HG03097 (cell line): ENCODE results near the gene TPPP.

Experiments
- ATAC-seq: cut with Tn5 transposase; IDR thresholded peaks from one replicate; pipeline ENCODE4 v1.9.1; 2021; ENCODE audit not compliant: unreplicated experiment, low FRiP score

Gene TPPP

DNA sequence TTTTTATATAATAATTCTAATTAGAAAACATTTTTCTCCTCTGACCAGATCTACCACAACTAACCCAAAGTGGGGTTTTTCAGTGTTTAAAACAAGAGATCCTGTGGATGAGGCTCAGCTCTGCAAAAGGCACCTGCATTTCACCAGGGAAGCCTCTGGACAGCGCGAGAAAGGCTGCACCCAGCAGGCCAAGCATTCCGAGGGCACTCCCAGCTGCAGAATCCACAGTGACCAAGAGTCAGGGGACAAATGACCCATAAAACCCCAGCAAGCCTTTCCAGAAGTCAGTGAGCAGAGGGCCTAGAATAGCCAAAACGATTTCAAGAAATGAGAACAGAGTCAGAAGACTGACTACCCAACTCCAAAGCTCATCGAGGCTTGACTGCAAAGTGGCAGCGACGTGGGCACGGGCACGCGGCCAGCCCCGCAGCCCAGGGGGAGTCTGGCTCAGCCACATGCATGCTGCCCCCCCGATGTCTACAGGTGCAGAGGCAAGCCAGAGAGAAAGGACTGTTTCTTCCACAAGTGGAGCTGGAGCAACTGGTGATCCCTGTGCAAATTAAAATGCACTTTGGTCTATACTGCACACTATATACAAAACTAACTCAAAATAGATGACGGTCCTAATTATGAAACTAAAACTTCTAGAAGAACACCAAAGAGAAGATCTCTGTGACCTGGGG, 26.2 kb downstream of the TPPP start:
- ATAC-seq, result no peak

DNA sequence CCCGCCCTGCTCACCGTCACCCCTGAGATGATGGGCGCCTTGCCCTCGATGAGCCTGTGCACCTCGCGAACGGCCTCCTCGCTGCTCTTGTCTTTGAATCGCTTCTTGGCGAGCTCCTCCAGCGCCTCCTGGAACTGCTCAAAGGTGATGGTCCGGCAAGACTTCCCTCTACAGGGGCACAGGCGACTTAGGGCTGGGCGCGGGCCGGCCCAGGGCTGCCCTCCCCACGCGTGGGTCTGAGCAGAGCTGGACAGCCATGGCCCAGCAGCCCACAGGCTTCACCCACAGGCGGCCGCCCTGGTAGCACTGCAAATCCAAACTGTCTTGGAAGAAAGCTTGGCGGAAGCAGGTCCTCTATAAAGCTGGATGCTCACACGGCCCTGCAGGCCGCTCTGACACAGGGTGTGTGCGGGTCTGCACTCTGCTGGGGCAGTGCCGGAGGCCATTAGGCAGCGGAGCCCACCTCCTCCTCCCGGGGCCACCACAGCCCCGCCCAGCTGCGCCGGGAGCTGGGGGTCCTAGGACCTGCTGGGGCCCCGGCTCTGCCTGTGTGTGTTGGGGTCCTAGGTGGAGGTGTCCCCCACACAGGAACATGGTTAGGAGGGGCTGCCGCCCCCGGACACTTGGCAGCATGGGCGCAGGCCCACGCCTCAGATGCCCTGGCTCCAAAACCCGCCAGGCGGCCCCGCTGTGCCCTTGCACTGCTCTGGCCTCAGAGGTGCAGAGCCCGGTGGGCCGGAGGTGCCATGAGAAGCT, 27.0 kb downstream of the TPPP start:
- no peak for ATAC-seq

DNA sequence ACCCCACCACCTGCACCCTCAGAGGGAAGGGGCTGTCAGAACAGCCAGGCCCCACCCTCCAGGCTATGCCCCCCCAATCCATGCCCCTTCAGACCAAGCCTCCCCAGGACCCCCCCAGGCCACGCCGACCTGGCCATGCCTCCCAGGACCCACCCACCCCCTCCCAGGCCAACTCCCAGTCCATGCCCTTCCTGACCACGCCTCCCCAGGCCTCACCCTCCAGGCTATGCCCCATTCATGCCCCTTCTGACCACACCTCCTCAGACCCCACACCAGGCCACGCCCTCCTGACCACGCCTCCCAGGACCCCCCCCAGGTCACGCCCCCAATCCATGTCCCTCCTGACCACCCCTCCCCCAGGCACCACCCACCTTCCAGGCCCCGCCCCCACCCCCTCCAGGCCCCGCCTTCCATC, 27.6 kb downstream of the TPPP start:
- no peak for ATAC-seq

DNA sequence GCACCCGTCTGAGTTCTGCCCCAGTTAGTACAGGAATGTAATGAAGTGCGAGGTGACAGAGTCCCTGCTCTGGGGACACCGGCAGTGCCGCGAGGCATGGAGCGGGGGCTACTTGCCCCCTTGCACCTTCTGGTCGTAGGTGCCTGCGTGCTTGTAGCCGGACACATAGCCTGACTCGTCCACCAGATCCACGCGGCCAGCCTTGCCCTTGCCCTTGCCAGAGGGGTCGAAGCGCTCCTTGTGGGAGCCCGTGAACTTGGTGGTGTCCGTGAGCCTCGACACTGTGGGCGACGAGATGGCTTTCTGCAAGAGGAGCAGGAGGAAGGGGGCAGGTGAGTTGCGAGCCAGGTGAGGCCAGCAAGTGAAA, 28.2 kb downstream of the TPPP start:
- no peak for ATAC-seq

DNA sequence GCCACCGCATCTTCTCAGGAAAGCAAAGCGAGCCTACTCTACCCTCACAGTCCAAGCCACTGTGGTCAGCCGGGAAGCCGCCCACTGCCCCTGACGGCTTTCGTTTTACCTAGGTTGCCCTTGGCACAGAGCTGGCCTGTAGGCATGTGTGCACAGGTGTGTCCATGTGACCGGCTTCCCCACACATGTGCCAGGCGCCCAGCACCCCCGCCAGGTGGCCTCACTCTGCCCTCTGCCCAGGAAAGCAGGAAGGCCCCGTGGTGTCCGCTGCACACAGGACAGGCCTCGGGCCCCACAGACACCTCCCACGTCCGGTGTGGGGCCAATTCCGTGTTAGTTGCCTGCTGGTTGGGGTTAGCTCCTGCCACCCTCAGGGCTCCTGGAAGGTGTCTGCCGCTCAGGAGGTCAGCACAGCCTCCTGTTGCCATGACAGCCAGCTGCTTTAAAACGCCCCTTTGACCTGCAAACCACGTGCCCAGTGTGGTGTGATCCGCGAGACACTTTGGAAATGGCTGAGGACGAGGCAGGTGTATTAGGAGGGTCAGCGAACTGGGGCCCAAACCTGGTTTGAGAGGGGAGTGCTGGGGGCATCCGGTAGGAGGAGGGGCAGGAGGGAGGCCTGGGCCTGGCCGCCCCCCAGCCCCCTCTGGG, 28.7 kb downstream of the TPPP start:
- ATAC-seq, result no peak

DNA sequence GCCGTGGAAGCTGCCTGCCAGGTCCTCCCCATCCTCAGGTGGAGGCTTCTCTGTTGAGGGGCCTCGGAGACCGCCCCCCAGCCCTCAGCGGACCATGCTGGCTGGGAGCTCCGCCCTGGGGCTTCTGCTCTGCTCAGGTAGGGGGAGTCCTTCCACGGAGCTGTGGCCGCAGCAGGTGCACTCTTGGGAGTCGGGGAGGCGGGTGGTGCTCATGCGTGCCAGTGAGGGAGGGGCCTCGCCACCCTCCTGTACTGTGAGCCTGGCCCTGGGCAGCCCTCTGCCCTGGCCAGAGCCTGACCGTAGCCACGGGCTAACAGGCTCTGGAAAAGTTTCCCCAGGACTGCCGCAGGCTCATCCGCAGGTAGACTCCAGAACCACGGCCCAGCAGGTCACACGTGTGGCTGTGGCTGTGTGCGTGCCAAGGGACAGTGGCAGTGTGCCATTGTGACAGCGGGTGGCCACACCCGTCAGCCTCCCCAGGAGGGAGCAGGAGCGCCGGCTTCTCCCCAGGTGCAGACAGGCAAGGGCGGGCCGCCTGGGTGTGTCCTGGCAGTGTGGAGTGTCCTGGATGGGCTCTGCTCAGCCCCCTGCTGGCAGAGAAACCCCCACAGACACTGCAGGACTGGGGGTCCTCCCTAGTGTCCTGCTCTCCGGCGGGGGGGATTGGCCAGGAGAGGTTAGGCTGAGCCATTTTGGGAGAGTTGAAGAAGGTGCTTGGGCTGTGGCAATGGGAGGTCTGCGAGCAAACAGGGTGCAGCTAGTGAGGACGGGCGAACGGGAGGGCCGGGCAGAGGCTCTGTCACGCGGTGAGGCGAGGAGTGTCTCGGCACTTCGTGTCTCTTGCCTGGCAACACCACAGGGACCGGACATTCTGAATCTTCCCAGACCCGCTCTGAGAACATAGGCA, 29.5 kb downstream of the TPPP start:
- no peak for ATAC-seq

DNA sequence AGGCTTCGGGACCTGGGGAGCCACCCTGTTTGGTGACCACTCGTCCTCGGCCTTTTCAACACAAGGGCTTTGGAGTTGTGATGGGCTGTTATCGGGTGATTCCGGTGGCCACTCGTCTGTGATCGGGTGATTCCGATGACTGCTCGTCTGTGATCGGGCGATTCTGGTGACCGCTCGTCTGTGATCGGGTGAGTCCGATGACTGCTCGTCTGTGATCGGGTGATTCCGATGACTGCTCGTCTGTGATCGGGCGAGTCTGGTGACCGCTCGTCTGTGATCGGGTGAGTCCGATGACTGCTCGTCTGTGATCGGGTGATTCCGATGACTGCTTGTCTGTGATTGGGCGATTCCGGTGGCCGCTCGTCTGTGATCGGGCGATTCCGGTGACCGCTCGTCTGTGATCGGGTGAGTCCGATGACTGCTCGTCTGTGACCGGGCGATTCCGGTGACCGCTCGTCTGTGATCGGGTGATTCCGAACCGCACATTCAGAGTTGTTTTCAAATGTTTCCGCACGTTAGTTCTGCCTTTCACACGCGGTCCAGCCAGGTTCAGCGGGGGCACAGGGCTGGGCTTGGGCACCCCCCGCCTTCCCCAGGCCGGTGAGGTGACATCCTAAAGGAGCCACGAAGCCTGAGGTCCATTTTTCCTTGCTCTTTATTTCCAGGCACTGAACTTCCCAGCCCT, 30.3 kb downstream of the TPPP start:
- no peak for ATAC-seq

DNA sequence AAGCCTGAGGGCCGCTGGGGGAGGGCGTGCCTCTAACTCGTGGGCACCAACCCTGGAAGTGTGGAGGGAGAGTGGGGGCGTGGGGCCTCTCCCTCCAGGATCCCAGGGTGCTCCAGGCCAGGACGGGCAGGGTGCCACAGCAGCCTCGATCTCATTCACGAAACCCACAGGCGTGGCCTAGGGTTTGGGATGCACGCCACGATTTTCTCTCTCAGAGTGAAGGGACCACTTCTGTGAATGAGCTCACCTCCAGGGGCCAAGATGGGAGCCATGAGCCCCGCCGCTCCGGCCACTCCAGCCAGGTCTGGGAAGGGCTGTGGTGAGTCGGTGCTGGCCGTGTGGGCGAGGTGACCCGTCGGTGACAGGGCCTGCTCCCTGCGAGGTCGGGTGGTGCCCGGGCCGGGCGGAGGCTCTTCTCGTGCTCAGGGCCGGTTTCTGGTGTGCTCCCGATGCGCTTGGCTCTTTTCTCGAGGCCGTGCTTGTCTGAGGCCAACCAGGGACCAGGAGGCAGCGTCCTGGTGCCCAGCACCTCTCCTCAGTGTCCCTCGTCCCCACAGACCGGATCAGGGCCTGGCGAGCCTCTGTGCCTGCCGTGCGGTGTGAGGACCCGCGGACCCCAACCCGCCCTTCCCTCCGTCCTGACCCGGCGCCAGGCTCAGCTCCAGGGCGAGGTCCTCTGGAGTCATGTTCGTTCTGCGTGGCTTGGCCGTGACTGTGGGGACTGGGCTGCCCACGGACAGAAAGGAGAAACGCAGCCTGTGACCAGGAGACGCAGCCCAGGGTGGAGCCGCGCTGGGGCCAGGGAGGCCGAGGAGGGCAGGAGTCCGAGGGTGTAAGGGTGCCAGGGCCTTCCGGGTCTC, 31.0 kb downstream of the TPPP start:
- no peak for ATAC-seq

DNA sequence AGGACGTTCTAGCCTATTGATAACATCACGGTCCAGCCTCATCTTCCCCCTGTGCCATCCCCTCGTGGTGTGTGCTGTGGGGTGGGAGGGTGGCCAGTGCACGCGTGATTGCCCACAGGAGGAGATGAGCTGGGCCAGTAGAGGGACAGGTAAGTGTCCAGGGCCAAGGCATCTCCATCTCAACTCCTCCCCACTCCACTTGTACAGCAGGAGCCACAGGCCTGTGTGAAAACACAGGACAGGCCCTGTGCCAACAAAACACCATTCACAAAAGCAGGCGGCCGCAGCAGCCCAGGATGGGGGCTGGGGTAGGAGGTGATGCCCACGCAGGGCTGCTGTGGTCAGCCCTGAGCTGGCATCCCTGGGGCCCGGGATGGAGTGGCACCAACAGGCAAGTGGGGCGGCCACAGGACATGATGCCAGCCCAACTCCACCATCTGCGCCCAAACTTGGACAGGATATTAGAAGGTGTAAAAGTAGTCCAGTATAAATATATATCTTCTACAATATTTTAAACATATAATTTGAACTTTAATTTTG, 32.6 kb downstream of the TPPP start:
- no peak for ATAC-seq

DNA sequence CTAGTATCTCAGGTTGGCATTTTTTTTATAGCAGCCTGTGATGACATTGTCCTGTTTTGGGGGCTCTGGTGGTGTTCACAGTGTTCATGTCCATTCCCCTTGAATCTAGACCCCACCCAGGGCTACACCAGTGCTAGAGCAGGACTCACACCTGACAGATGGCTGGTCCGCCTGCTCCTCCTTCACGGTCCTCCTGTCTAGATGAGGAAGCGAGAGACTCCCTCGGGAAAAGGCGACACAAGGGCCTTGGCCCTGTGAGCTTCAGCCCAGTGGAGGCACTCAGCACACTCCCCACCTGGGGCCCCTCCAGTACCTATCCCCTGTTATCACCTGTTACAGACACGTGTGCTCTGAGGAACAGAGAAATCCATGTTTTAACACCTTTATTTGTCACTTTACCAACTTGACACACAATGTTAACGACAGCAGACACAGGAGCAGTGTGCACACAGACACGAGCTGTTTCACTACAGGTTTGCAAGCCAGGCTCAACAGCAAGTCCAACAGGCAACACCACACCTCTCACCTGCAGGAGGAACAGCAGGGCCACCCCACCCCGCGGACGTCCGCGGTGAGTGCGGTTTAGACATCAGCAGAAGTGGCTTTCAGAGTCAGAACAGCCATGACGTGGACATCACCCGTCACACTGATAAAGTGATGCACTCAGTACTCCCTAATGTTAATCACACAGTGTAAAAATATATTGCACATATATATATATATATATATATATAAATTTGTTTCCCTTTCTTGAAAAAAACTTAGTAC, 33.5 kb downstream of the TPPP start:
- no peak for ATAC-seq

DNA sequence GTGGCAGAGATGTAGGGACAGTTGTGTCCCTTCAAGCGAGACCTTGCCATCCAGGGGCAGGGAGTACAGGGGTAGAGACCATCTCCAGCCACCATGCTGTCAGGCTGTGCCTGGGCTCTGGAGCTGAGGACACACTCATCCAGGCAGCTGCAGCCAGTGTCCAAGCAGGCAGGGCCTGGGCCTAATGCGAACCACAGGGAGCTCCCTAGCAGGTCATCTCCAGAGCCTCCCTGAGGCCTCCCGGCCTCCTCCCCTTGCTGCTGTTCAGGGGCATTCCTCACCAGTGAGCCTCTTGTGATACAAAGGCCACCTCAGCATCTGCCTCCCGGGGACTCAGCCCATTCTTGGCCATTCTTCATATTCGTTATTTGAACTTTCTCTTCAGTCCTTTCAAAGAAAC, 35.0 kb downstream of the TPPP start:
- no peak for ATAC-seq

DNA sequence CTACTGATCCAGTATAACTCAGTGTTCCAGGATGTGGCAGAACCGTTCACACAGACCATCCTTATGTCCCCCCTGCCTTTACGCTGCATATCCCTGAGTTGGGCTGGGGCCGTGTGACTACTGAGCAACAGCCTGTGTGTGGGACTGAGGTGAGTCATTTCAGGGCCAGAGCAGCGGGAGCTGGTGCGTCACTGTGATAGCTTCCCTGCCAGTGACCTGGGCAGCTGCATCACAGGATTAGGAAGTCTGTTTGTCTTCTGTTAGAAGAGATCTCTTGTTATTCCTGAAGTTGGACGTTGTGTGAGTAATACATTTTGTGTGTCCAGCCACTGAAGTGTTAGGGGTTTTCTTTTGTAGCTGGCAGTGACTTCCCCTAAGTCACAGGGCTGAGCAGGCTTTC, 35.6 kb downstream of the TPPP start:
- no peak for ATAC-seq

DNA sequence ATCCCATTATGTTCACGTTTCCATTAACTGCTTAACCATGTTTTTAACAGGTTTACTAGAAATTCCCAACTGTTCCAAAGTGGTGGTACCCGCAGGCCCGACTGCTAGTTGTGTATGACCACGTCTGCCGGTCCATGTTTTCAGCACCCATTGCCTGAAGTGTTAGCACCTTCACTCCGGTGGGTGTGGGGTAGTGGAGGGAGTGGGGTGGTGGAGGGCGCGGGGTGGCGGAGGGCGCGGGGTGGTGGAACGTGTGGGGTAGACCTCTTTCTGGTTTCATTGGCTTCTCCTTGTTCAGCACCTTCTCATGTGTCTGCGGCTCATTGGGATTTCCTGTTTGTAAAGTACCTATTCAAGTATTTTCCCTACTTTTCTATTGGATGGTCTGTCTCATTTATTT, 37.7 kb downstream of the TPPP start:
- no peak for ATAC-seq

DNA sequence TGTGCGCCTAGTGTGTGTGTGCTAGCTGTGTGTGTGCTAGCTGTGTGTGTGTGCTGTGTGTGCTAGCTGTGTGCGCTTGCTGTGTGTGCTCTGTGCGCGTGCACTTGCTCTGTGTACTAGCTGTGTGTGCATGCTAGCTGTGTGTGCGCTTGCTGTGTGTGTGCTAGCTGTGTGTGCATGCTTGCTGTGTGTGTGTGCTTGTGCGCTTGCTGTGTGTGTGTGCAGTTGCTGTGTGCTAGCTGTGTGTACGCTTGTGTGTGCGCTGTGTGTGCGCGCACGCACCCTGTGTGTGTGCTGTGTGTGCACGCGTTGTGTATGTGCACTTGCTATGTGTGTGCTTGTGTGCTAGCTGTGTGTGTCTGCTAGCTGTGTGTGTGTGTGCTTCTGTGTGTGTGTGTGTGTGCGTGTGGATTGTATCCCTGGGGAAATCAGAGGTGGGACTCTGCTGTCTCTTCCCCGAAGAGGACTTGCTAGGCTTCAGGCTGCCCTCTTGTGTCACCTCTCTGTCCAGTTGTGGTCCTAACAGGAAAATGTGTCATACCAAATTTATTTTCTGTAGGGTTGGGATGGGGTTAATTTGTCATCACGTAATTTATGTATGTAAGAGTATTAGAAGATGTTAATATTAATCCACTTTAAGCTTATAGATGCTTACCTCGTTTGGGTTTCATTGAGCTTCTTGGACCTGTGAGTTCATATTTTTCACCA, 38.9 kb downstream of the TPPP start:
- ATAC-seq, result no peak

DNA sequence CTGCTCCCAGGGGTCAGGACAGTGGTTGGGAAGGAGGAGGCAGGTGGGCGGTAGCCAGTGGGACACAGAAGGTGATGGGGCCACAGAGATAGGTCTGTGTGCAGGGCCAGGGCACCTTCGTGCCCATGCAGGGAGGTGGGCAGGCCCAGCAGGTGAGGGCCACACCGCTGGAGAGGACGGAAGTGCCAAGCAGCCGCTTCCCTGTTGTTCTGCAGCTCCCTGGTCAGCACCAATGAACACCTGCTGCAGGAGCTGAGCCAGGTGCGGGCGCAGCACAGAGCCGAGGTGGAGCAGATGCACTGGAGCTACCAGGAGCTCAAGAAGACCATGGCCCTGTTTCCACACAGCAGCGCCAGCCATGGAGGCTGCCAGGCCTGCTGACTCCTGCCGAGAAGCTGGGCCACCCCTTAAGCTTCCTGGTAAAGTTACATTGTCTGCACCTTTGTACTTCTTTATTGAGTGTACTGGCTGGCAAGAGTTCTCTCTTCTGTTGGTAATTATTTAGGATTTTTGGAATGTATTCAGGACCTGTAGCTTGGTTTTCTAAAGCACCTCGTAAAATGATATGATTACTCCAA, 40.3 kb downstream of the TPPP start:
- no peak for ATAC-seq

DNA sequence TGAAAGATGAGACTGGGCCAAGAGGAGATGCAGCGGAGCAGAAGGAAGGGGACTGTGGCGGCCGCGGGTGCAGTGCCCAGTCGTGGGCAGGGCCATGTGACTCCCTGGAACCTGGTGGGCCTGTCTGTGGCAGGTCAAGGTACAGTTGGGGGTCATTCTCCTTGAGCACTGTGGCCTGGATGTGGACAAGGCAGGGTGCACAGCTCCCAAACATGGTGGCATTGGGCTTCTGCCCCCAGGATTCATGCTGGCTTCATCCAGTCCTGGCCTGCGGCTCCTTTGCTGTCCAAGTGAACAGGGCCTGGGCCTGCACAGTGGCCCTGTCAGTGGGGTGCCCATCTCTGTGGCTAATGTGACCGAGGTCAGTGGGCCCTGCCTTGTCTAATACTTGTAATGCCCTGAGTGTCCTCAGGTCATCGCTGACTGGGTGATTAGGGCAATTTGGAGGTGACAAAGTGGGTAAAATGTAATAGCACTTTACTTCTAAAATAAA, 41.1 kb downstream of the TPPP start:
- no peak for ATAC-seq

DNA sequence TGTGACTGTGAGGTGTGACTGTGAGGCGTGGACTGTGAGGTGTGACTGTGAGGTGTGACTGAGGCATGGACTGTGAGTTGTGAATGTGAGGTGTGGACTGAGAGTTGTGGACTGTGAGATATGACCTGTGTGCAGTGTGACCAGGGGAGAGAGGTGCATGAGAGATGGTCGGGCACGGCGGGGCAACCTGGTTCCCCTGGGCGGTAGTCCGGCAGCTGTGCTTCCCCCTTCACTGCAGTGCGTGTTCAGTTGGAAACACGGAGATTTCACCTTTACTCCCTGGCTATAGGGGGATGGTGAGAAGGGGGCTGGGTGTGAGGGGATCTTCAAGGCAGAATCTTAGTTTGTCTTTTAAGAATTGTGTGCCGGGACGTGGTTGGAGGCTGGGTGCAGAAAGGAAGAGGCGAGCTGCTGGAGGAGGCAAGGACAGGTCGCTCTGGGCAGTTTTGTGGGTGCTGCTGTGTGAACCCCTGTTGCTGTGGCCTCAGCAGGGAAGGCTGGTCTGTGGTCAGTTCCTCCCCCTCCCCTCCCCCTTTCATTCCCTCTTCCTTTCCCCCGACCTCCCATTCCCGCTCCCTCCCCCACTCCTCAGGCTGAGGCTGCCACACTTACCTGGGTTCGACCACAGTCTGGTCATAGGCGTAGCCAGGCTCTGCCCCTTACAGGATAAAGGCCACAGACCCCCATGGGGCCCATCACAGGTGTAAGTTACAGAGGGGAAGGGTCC, 41.7 kb downstream of the TPPP start:
- ATAC-seq, result no peak
